OCI-LY1 (cell line): ENCODE data around the gene TCP10L.

Experiments used
- H2AFZ ChIP-seq: fragments of 200-600 bp; sonication (generic), shearing (Covaris generic); 2 replicates; pipeline ENCODE4 v1.6.0; 2014; ENCODE audit warnings: antibody characterized with exemption, mild to moderate bottlenecking, low read length
- H3F3A ChIP-seq: fragments of 200-600 bp; sonication (generic), shearing (Covaris generic); 2 replicates; pipeline ENCODE4 v1.6.0; 2014; ENCODE audit warnings: mild to moderate bottlenecking, antibody characterized with exemption, low read length, moderate library complexity; ENCODE audit not compliant: insufficient read depth
- H3K27ac ChIP-seq: fragments of 200-600 bp; sonication (generic); 2 replicates; pipeline ENCODE4 v1.5.1; 2014; ENCODE audit warnings: low read length, mixed run types, mild to moderate bottlenecking, low read depth; ENCODE audit not compliant: poor library complexity, severe bottlenecking
- H3K27me3 ChIP-seq: fragments of 200-600 bp; sonication (generic); 2 replicates; pipeline ENCODE4 v1.6.0; 2014; ENCODE audit warnings: antibody characterized with exemption, mild to moderate bottlenecking, low read length, moderate library complexity; ENCODE audit not compliant: insufficient read depth
- H3K36me3 ChIP-seq: fragments of 200-600 bp; sonication (generic); 2 replicates; pipeline ENCODE4 v1.6.1; 2014; ENCODE audit warnings: mild to moderate bottlenecking, antibody characterized with exemption, low read length, moderate library complexity, mixed read lengths; ENCODE audit not compliant: insufficient read depth
- H3K4me1 ChIP-seq: fragments of 200-600 bp; sonication (generic); 2 replicates; pipeline ENCODE4 v1.5.1; 2014; ENCODE audit warnings: mild to moderate bottlenecking, low read length, moderate library complexity; ENCODE audit not compliant: insufficient read depth, severe bottlenecking
- H3K4me2 ChIP-seq: fragments of 200-600 bp; sonication (generic), shearing (Covaris generic); 2 replicates; pipeline ENCODE4 v1.6.1; 2014; ENCODE audit warnings: low read length
- H3K4me3 ChIP-seq: fragments of 200-600 bp; sonication (generic); 2 replicates; pipeline ENCODE4 v1.5.1; 2014; ENCODE audit warnings: low read length, low read depth, mild to moderate bottlenecking, mixed read lengths; ENCODE audit not compliant: poor library complexity, severe bottlenecking
- H3K79me2 ChIP-seq: fragments of 200-600 bp; shearing (Covaris generic); 2 replicates; pipeline ENCODE4 v1.6.1; 2016; ENCODE audit warnings: mixed run types, low read length, mixed read lengths; ENCODE audit not compliant: insufficient read depth
- H3K9ac ChIP-seq: fragments of 200-600 bp; sonication (generic), shearing (Covaris generic); 2 replicates; pipeline ENCODE4 v1.6.1; 2014; ENCODE audit warnings: mild to moderate bottlenecking, low read length, mixed read lengths
- H3K9me2 ChIP-seq: fragments of 200-600 bp; sonication (generic), shearing (Covaris generic); 2 replicates; pipeline ENCODE4 v1.6.1; 2014; ENCODE audit warnings: low read depth, mild to moderate bottlenecking, low read length, mixed read lengths
- H3K9me3 ChIP-seq: fragments of 200-600 bp; shearing (Covaris generic); 2 replicates; pipeline ENCODE4 v1.6.1; 2014; ENCODE audit warnings: low read length, mixed read lengths
- H4K20me1 ChIP-seq: fragments of 200-600 bp; sonication (generic), shearing (Covaris generic); 2 replicates; pipeline ENCODE4 v1.6.0; 2016; ENCODE audit warnings: mild to moderate bottlenecking, low read length; ENCODE audit not compliant: insufficient read depth
- EZH2 ChIP-seq: fragments of 200-600 bp; sonication (generic), shearing (Covaris generic); IDR thresholded peaks from 2 replicates; pipeline ENCODE4 v1.8.0; 2017; ENCODE audit warnings: borderline replicate concordance, mixed run types, mild to moderate bottlenecking, antibody characterized with exemption, low read length, moderate library complexity, mixed read lengths
- TF ChIP-seq, protein P1 (sequence below): fragments of 200-600 bp; sonication (generic), shearing (Covaris generic); IDR thresholded peaks from 2 replicates; pipeline ENCODE4 v1.5.1; 2017; ENCODE audit warnings: mild to moderate bottlenecking, antibody characterized with exemption, low read length, moderate library complexity, mixed read lengths

TCP10L gene

DNA sequence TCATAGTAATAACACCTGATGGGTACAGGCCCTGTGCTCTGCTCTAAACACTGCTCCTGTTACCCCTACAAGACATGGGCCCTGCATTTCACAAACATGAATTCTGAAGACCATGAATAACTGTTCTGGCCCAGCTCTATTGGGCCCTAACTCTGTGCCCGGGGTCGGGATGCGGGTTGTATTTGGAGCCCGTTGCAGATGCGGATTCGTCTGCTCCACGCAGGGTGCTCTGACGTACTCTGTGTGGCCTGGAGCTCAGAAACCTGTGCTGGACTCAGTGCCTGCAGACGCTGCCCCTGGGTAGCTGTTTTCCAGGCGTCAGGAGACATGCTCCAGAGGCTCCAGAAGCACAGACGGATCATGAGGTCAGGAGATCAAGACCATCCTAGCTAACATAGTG lies 10.1 kb upstream of the TCP10L start:
- Histone ChIP-seq H3K4me1 (peaks cover 8% of the 10 kb centered on the region), H3K36me3 (peaks cover 14% of the 10 kb centered on the region), H3K9me3 (no peaks in the 10 kb centered on the region), H3K79me2 (no peaks in the 10 kb centered on the region), H3K4me2 (no peak overlapping the region), H4K20me1 (no peaks in the 10 kb centered on the region), H3K9ac (no peak overlapping the region), H3K4me3 (no peak overlapping the region), H3F3A (no peaks in the 10 kb centered on the region), H2AFZ (no peak overlapping the region), H3K27me3 (no peaks in the 10 kb centered on the region), H3K9me2 (no peaks in the 10 kb centered on the region), H3K27ac (no peak overlapping the region)
- TF ChIP-seq EZH2: no peak
- TF ChIP-seq, protein P1, sequence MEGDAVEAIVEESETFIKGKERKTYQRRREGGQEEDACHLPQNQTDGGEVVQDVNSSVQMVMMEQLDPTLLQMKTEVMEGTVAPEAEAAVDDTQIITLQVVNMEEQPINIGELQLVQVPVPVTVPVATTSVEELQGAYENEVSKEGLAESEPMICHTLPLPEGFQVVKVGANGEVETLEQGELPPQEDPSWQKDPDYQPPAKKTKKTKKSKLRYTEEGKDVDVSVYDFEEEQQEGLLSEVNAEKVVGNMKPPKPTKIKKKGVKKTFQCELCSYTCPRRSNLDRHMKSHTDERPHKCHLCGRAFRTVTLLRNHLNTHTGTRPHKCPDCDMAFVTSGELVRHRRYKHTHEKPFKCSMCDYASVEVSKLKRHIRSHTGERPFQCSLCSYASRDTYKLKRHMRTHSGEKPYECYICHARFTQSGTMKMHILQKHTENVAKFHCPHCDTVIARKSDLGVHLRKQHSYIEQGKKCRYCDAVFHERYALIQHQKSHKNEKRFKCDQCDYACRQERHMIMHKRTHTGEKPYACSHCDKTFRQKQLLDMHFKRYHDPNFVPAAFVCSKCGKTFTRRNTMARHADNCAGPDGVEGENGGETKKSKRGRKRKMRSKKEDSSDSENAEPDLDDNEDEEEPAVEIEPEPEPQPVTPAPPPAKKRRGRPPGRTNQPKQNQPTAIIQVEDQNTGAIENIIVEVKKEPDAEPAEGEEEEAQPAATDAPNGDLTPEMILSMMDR: no peak

DNA sequence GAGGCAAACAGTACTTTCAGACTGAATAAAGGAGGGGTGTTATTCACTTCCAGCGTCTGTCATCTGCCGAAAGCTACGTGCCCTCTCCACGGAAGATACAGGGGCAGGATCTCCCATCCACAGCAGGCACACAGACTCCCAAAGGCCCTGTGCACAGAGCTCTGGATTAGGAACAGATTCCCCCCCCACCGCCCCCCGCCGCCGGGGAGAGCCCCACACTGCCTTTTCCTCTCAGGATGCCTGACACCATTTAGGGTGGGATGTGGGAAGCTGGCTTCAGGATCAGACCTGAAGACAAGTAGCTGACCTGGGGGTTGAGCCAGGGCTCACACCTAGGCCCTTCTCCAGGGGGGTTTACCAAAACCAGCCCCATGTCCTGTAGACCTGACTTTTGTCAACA lies 8.4 kb upstream of the TCP10L start:
- Histone ChIP-seq H3F3A (no peaks in the 10 kb centered on the region), H3K9me3 (no peaks in the 10 kb centered on the region), H3K79me2 (no peaks in the 10 kb centered on the region), H3K9ac (no peak overlapping the region), H3K27me3 (no peaks in the 10 kb centered on the region), H3K4me2 (no peak overlapping the region), H3K9me2 (no peaks in the 10 kb centered on the region), H4K20me1 (no peaks in the 10 kb centered on the region), H3K4me3 (no peak overlapping the region), H2AFZ (no peak overlapping the region), H3K4me1 (no peaks in the 10 kb centered on the region), H3K36me3 (no peaks in the 10 kb centered on the region; the same call in 1 of the 2 replicates), H3K27ac (no peak overlapping the region)
- TF ChIP-seq, protein P1: no peak
- no peak for TF ChIP-seq EZH2

- TF ChIP-seq, protein P1: no peak
- no peak for TF ChIP-seq EZH2
- no peak overlapping the region for H2AFZ ChIP-seq
Measured at GRCh38 chr21:32592929-32593502, 7.7 kb upstream of the TCP10L start.

More at GRCh38 chr21:32592929-32593502, 7.7 kb upstream of the TCP10L start:
- H3K4me1 ChIP-seq: no peaks in the 10 kb centered on the region
- no peaks in the 10 kb centered on the region for H3K27me3 ChIP-seq
- no peaks in the 10 kb centered on the region for H3K9me3 ChIP-seq
- no peaks in the 10 kb centered on the region for H3K9me2 ChIP-seq
- no peaks in the 10 kb centered on the region for H4K20me1 ChIP-seq
- H3K9ac ChIP-seq: no peak overlapping the region
- H3K79me2 ChIP-seq: no peaks in the 10 kb centered on the region
- no peaks in the 10 kb centered on the region for H3F3A ChIP-seq
- H3K4me3 ChIP-seq: no peak overlapping the region
- H3K36me3 ChIP-seq: no peaks in the 10 kb centered on the region; the same call in 1 of the 2 replicates
- no peak overlapping the region for H3K27ac ChIP-seq
- H3K4me2 ChIP-seq: no peak overlapping the region
